CD14-positive monocyte (primary cell): ENCODE results near the gene PLEKHM3. TPM values are rescaled to one million over a fixed set of nuclear protein-coding genes. Genes with fewer than 3 reads are reported as not detected.

ENCODE experiments used
- DNase-seq, 3 donors: peaks; one replicate each; pipeline ENCODE4 v3.0.0-alpha.2; 2011 to 2022
- H2AFZ ChIP-seq: 2 replicates; pipeline ENCODE4 v1.6.0; 2012; ENCODE audit warnings: mild to moderate bottlenecking, low read depth, low read length, inconsistent platforms; ENCODE audit not compliant: insufficient read depth, poor library complexity, severe bottlenecking
- H3K27ac ChIP-seq, 2 donors: 1 replicate in 1 of 2; 2 replicates in 1 of 2; pipeline ENCODE4 v1.5.1; 2012 to 2013; ENCODE audit warnings: low read length in 2 of 2, control low read depth in 1 of 2, inconsistent platforms in 1 of 2, low read depth in 1 of 2, mild to moderate bottlenecking in 1 of 2
- H3K27me3 ChIP-seq, 2 donors: one replicate each; pipeline versions ENCODE4 v1.6.0 to v1.6.1; 2011 to 2013; ENCODE audit warnings: low read length in 2 of 2; ENCODE audit not compliant: control insufficient read depth in 2 of 2, insufficient read depth in 2 of 2
- H3K36me3 ChIP-seq, 2 donors: replicated peaks in 1 of 2; 1 replicate in 1 of 2; 2 replicates in 1 of 2; pipeline versions ENCODE4 v1.5.1 to v1.6.1; 2012 to 2013; ENCODE audit warnings: low read length in 2 of 2, control low read depth in 1 of 2, inconsistent platforms in 1 of 2, mild to moderate bottlenecking in 1 of 2; ENCODE audit not compliant: insufficient read depth in 2 of 2, control insufficient read depth in 1 of 2
- H3K4me1 ChIP-seq, 2 donors: 1 replicate in 1 of 2; 2 replicates in 1 of 2; pipeline versions ENCODE4 v1.5.1 to v1.6.1; 2012 to 2013; ENCODE audit warnings: low read length in 2 of 2, control low read depth in 1 of 2, inconsistent platforms in 1 of 2, mild to moderate bottlenecking in 1 of 2, moderate library complexity in 1 of 2; ENCODE audit not compliant: insufficient read depth in 2 of 2, control insufficient read depth in 1 of 2
- H3K4me2 ChIP-seq: replicated peaks from 2 replicates; pipeline ENCODE3; 2012; ENCODE audit warnings: low read length, moderate library complexity, mild to moderate bottlenecking; ENCODE audit not compliant: poor library complexity, severe bottlenecking; ENCODE audit errors: extremely low read depth
- H3K4me3 ChIP-seq, 3 experiments: fragments of 200-600 bp in 1 of 3; sonication (generic) in 1 of 3; replicated peaks in 1 of 3; 1 replicate in 2 of 3; 2 replicates in 1 of 3; pipeline ENCODE4 v1.5.1; 2011 to 2013; ENCODE audit warnings: low read length in 3 of 3, mild to moderate bottlenecking in 3 of 3, control low read depth in 2 of 3, low read depth in 2 of 3, inconsistent platforms in 1 of 3, moderate library complexity in 1 of 3
- H3K79me2 ChIP-seq: 2 replicates; pipeline ENCODE4 v1.6.0; 2012; ENCODE audit warnings: mild to moderate bottlenecking, control low read depth, inconsistent platforms, low read length, moderate library complexity; ENCODE audit not compliant: insufficient read depth
- H3K9ac ChIP-seq: 2 replicates; pipeline ENCODE4 v1.6.0; 2017; ENCODE audit warnings: low read length, mild to moderate bottlenecking; ENCODE audit not compliant: insufficient read depth, poor library complexity, severe bottlenecking
- H3K9me3 ChIP-seq, 2 donors: replicated peaks in 1 of 2; 1 replicate in 1 of 2; 2 replicates in 1 of 2; pipeline versions ENCODE4 v1.5.1 to v1.6.1; 2012 to 2013; ENCODE audit warnings: low read length in 2 of 2, control low read depth in 1 of 2; ENCODE audit not compliant: control insufficient read depth in 1 of 2, insufficient read depth in 1 of 2
- H4K20me1 ChIP-seq: 2 replicates; pipeline ENCODE4 v1.6.0; 2012; ENCODE audit warnings: mild to moderate bottlenecking, low read length, control low read depth, moderate library complexity; ENCODE audit not compliant: insufficient read depth
- H3K27ac Mint-ChIP-seq, 7 donors: one replicate each; pipeline ENCODE4 v1.8.0; 2020; ENCODE audit warnings: mild to moderate bottlenecking in 7 of 7, mixed read lengths in 7 of 7, moderate library complexity in 6 of 7, inconsistent platforms in 2 of 7
- H3K27me3 Mint-ChIP-seq, 3 donors: one replicate each; pipeline ENCODE4 v1.8.0; 2021 to 2022; ENCODE audit warnings: low read depth in 3 of 3, mild to moderate bottlenecking in 3 of 3, mixed read lengths in 3 of 3, moderate library complexity in 3 of 3, inconsistent platforms in 1 of 3
- H3K36me3 Mint-ChIP-seq, 2 donors: one replicate each; pipeline ENCODE4 v1.8.0; 2020; ENCODE audit warnings: mixed read lengths in 2 of 2, inconsistent platforms in 1 of 2, mild to moderate bottlenecking in 1 of 2
- H3K4me1 Mint-ChIP-seq: one replicate; pipeline ENCODE4 v1.8.0; 2020; ENCODE audit warnings: mild to moderate bottlenecking, mixed read lengths
- H3K4me3 Mint-ChIP-seq, 2 donors: one replicate each; pipeline ENCODE4 v1.8.0; 2020; ENCODE audit warnings: mild to moderate bottlenecking in 2 of 2, mixed read lengths in 2 of 2, moderate library complexity in 1 of 2
- H3K9me3 Mint-ChIP-seq, 7 donors: one replicate each; pipeline ENCODE4 v1.8.0; 2020 to 2022; ENCODE audit warnings: mixed read lengths in 7 of 7, mild to moderate bottlenecking in 6 of 7, moderate library complexity in 6 of 7, inconsistent platforms in 2 of 7
- WGBS: methylation state at CpG from one replicate; pipeline ENCODE4 v1.1.5; 2013; ENCODE audit warnings: missing lambda C conversion rate; ENCODE audit not compliant: insufficient coverage; 5-methylcytosine and 5-hydroxymethylcytosine counted together
- intact Hi-C, 2 donors: fragments of 100-400 bp; cut with micrococcal nuclease; formaldehyde crosslinking; loops; one replicate each; pipeline versions ENCODE4 v1.15.0 to v1.15.1; 2023
- polyA plus RNA-seq, 3 donors: library from polyadenylated mRNA; depleted of rRNA in 1 of 3; unstranded in 2 of 3; stranded (reverse) in 1 of 3; fragments of 300-500 nt in 2 of 3; fragments of >200 nt in 1 of 3; fragmentation: Illumina TruSeq in 2 of 3; gene quantifications; 1 replicate in 2 of 3; 2 replicates in 1 of 3; pipeline ENCODE4 v1.2.3, GENCODE V29; 2012 to 2021
- TF ChIP-seq, protein P1 (sequence below): fragments of 200-600 bp; IDR thresholded peaks from one replicate; pipeline ENCODE4 v1.8.0; 2022; ENCODE audit warnings: antibody characterized with exemption, mild to moderate bottlenecking

PLEKHM3 gene
- polyA plus RNA-seq, 3 donors = 3.0 to 8.0 (median 3.0) TPM

DNA sequence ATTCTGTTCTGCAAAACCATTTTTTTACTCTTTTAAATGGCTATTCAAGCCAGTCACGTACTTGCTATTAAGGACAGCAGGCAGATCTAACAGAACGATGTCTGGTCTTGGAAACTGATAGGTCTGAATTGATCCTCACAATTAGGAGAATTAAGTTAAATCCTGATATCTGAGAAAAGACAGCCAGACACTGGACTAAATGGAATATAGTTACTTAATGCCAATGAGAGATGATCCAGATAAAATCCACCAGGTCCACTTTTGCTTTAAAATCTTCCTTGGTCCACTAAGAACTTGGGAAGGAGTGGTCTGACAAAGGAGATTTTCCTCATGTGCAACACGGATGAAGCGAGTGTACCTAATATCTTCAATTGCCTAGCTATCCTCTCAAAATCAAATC lies 86.9 kb downstream of the PLEKHM3 start:
- peaks cover 26 to 30% of the 10 kb centered on the region in 2 donors for H3K36me3 Mint-ChIP-seq
- H3K79me2 ChIP-seq = no peaks in the 10 kb centered on the region
- no peak overlapping the region for H3K9ac ChIP-seq

DNA sequence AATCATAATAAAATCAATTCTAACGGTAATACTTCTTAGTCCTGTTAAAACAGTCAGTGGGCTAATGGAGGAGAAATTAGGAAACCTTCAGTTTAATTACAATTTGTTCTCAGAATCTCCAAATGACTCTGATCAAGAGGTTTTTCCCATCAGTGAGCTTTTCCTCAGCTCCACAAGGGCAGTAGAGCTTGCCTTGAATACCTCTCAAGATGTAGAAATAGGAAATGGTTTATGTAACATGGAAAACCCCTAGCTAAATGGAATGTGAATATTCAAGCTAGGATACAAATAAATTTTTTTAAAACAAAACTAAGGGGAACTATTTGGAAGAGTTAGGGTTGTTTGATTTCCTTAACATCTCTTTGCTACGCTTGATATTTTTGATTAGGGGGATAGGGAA lies 87.5 kb downstream of the PLEKHM3 start:
- peaks cover 24 to 28% of the 10 kb centered on the region in 2 donors for H3K36me3 Mint-ChIP-seq
- no peak overlapping the region for H3K27ac ChIP-seq
- no peaks in the 10 kb centered on the region for H3K4me1 ChIP-seq
- intact Hi-C loops = no loop called here
- no peak overlapping the region for H2AFZ ChIP-seq
- H4K20me1 ChIP-seq = no peaks in the 10 kb centered on the region
- no peak overlapping the region for H3K4me2 ChIP-seq
- no peak overlapping the region for H3K4me3 Mint-ChIP-seq
- H3K9me3 ChIP-seq = no peaks in the 10 kb centered on the region
- H3K27ac Mint-ChIP-seq = no peak overlapping the region
- H3K4me1 Mint-ChIP-seq = no peaks in the 10 kb centered on the region
- peaks cover 0 to 30% of the 10 kb centered on the region in 2 donors for H3K36me3 ChIP-seq
- H3K27me3 Mint-ChIP-seq = peaks cover 0 to 1% (median 0%) of the 10 kb centered on the region in 3 donors
- no peaks in the 10 kb centered on the region for H3K9me3 Mint-ChIP-seq
- no peak overlapping the region for H3K9ac ChIP-seq
- no peaks in the 10 kb centered on the region for H3K79me2 ChIP-seq
- WGBS = no CpG with 5 or more reads among the region's 2 CpGs
- H3K27me3 ChIP-seq = no peaks in the 10 kb centered on the region
- TF ChIP-seq, protein P1, sequence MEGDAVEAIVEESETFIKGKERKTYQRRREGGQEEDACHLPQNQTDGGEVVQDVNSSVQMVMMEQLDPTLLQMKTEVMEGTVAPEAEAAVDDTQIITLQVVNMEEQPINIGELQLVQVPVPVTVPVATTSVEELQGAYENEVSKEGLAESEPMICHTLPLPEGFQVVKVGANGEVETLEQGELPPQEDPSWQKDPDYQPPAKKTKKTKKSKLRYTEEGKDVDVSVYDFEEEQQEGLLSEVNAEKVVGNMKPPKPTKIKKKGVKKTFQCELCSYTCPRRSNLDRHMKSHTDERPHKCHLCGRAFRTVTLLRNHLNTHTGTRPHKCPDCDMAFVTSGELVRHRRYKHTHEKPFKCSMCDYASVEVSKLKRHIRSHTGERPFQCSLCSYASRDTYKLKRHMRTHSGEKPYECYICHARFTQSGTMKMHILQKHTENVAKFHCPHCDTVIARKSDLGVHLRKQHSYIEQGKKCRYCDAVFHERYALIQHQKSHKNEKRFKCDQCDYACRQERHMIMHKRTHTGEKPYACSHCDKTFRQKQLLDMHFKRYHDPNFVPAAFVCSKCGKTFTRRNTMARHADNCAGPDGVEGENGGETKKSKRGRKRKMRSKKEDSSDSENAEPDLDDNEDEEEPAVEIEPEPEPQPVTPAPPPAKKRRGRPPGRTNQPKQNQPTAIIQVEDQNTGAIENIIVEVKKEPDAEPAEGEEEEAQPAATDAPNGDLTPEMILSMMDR = no peak
- peak in 1 of 3 donors; percentile 6 for DNase-seq
- H3K4me3 ChIP-seq = no peak overlapping the region

More for the DNA sequence above, 86.9 kb downstream of the PLEKHM3 start:
- H3K4me2 ChIP-seq = no peak overlapping the region
- H3K27me3 ChIP-seq = no peaks in the 10 kb centered on the region
- no CpG with 5 or more reads among the region's 4 CpGs for WGBS
- Mint-ChIP-seq H3K27me3 (peaks cover 0 to 1% (median 0%) of the 10 kb centered on the region in 3 donors), H3K27ac (no peak overlapping the region), H3K9me3 (no peaks in the 10 kb centered on the region), H3K4me1 (no peaks in the 10 kb centered on the region), H3K4me3 (no peak overlapping the region)
- no peaks in the 10 kb centered on the region for H3K9me3 ChIP-seq
- peaks cover 0 to 33% of the 10 kb centered on the region in 2 donors for H3K36me3 ChIP-seq
- H3K4me1 ChIP-seq = no peaks in the 10 kb centered on the region
- no peak overlapping the region for H2AFZ ChIP-seq
- no peak for DNase-seq
- no peak overlapping the region for H3K4me3 ChIP-seq
- intact Hi-C loops = no loop called here
- no peak overlapping the region for H3K27ac ChIP-seq
- H4K20me1 ChIP-seq = no peaks in the 10 kb centered on the region
- TF ChIP-seq, protein P1 = no peak
